Measurements from ENCODE around the gene GNAO1. TPM values are rescaled to one million over a fixed set of nuclear protein-coding genes. Genes with fewer than 3 reads are reported as not detected.

GNAO1 gene
- total and polyA plus RNA-seq, 2 of the 13 experiments (the other 11 are each of a cell fraction or from before 2014, with no cell fraction given): not detected

DNA sequence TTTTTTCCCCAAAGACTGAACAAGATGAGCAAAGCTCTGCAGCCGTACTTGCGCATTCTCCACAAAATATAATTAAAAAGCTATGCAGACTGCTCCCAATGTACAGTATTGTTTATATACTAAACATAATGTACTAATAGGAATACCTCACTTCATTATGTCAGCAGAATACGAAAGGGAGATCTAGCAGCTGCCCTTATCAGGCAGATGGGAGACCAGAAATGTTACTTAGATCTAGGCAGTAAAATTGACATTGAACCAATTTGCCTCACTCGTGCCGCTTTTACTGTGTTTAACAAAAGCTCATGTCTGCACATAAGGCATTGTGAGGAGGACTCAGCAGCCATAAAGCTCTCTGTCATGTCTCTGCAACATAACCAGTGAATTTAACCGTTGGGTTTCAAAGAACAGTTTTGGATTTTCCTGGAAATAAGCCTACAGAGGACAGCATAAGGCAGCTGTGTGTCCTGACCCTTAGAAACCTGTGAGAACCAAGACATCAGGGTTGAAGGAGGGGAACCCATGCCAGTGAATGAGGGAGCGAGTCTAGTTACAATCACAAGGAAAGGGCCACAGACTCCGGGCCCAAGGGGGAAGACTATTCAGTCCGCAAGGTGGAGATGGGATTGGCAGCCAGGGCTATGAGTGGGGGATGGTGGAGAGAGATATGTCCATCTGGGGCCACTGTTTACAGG lies 71.4 kb downstream of the GNAO1 start:
- 64% methylated on average over 9 of the region's 9 CpGs for WGBS (ENCODE audit: low lambda C conversion rate)
- Histone ChIP-seq H4K20me1 (ENCODE audit: insufficient read depth, low read length) (no peaks in the 10 kb centered on the region), H3K4me3 (replicated peaks in 1 of 3; ENCODE audit: insufficient read depth in 1 of 3, low read depth in 2 of 3, low read length in 3 of 3) (no peak overlapping the region), H3K27me3 (ENCODE audit: control insufficient read depth in 1 of 2, insufficient read depth in 2 of 2, low read length in 2 of 2) (peaks cover 2 to 25% of the 10 kb centered on the region in 2 experiments), H3K27ac (ENCODE audit: extremely low read length, insufficient read depth, low read length) (no peak overlapping the region), H3K4me2 (ENCODE audit: low read depth, low read length) (no peak overlapping the region), H3K9me3 (ENCODE audit: low read length) (no peaks in the 10 kb centered on the region), H3K79me2 (ENCODE audit: insufficient read depth, low read length) (no peaks in the 10 kb centered on the region), H2AFZ (ENCODE audit: low read length) (no peak overlapping the region), H3K9ac (ENCODE audit: insufficient read depth, low read depth, low read length) (no peak overlapping the region), H3K36me3 (replicated peaks in 1 of 2; ENCODE audit: control insufficient read depth in 1 of 2, insufficient read depth in 2 of 2, low read length in 2 of 2) (no peaks in the 10 kb centered on the region), H3K4me1 (ENCODE audit: insufficient read depth, low read length) (peaks cover 52% of the 10 kb centered on the region)
- ChIA-PET CTCF (ENCODE audit: low intra/inter-chr PET ratio, low total read pairs) (no interaction called here), POLR2A (no interaction called here)
- DNase-seq (ENCODE audit: low spot score) (no peak), ATAC-seq (no peak), FAIRE-seq (no peak)
- TF ChIP-seq ZNF577 (CRISPR knock-in tag; IDR thresholded peaks at IDR 0.05; ENCODE audit: borderline replicate concordance, low read depth): no peak
- no peak for TF ChIP-seq MIXL1 (CRISPR knock-in tag; IDR thresholded peaks at IDR 0.05)
- no peak for TF ChIP-seq HDAC6 (IDR thresholded peaks at IDR 0.05; ENCODE audit: low read depth, low read length)
- TF ChIP-seq ZNF337 (CRISPR knock-in tag; IDR thresholded peaks at IDR 0.05; ENCODE audit: borderline replicate concordance, low read depth): no peak
- no peak for TF ChIP-seq MED8 (CRISPR knock-in tag; IDR thresholded peaks at IDR 0.05; ENCODE audit: insufficient replicate concordance)
- TF ChIP-seq KLF16 (CRISPR knock-in tag; IDR thresholded peaks at IDR 0.05): no peak
- TF ChIP-seq ZNF790 (CRISPR knock-in tag; IDR thresholded peaks at IDR 0.05; ENCODE audit: borderline replicate concordance): no peak
- no peak for TF ChIP-seq UBTF (CRISPR knock-in tag; IDR thresholded peaks at IDR 0.05)
- TF ChIP-seq, protein P1, sequence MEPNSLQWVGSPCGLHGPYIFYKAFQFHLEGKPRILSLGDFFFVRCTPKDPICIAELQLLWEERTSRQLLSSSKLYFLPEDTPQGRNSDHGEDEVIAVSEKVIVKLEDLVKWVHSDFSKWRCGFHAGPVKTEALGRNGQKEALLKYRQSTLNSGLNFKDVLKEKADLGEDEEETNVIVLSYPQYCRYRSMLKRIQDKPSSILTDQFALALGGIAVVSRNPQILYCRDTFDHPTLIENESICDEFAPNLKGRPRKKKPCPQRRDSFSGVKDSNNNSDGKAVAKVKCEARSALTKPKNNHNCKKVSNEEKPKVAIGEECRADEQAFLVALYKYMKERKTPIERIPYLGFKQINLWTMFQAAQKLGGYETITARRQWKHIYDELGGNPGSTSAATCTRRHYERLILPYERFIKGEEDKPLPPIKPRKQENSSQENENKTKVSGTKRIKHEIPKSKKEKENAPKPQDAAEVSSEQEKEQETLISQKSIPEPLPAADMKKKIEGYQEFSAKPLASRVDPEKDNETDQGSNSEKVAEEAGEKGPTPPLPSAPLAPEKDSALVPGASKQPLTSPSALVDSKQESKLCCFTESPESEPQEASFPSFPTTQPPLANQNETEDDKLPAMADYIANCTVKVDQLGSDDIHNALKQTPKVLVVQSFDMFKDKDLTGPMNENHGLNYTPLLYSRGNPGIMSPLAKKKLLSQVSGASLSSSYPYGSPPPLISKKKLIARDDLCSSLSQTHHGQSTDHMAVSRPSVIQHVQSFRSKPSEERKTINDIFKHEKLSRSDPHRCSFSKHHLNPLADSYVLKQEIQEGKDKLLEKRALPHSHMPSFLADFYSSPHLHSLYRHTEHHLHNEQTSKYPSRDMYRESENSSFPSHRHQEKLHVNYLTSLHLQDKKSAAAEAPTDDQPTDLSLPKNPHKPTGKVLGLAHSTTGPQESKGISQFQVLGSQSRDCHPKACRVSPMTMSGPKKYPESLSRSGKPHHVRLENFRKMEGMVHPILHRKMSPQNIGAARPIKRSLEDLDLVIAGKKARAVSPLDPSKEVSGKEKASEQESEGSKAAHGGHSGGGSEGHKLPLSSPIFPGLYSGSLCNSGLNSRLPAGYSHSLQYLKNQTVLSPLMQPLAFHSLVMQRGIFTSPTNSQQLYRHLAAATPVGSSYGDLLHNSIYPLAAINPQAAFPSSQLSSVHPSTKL (CRISPR knock-in tag; IDR thresholded peaks at IDR 0.05): no peak
- intact Hi-C loops (cut with micrococcal nuclease; ENCODE audit: unreplicated experiment): no loop called here
- in situ Hi-C loops (cut with HindIII; ENCODE audit: extremely low pct_ligation_motif_present, low pct_unique_long_range_greater_than_20kb): no loop called here
- BruUV-seq (replicated peaks): no TSS peak

Data from HepG2 (cell line).